ENCODE results near the gene USP2. TPM values are rescaled to one million over a fixed set of nuclear protein-coding genes. Genes with fewer than 3 reads are reported as not detected.

Gene USP2
- total RNA-seq, 1 donor from 2014 or later, result 0.11 TPM

DNA sequence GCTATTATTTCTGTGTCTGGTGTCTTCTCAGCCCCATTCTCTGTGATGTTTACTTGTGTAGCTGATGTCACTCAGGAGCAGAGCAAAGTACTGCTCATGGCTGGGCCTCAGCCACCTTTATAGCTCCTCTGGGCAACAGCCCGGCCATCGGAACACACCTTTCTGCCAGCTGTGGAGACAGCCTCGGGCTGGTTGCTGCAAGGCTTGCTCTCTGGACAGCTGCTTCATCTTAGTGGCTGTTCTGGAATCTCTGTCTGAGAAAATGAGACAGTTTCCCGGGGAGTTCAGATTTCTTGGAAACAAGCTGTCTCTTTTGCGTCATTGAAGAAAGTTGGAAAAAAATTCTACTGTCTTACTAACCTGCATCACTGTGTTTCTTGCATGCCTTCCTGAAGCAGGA lies 21.5 kb upstream of the USP2 start:
- DNase-seq (ENCODE audit: extremely low spot score, unreplicated experiment), result peak; percentile 62
- H3K27ac Mint-ChIP-seq (ENCODE audit: unreplicated experiment), result no peak overlapping the region
- peaks cover 48% of the 10 kb centered on the region for H3K27me3 Mint-ChIP-seq (ENCODE audit: unreplicated experiment)

DNA sequence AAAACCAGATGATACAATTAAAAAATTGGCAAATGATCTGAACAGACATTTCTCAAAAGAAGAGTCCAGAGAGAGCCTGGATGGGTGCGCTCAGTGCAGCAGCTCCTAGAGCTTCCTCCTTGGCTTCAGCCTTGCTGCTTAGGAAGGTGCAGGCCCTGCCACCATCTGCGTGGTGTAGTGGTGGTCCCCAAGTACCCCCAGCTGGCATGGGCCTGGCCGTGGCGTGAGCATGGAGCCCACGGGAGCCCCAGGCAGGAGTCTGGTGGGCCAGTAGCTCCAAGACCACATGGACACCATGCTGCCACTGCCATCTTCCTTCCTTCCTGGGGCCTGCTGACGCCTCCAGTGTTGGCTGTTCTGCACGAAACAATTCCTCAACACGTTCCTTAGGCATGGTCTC lies 21.0 kb upstream of the USP2 start:
- TF ChIP-seq, protein P1, sequence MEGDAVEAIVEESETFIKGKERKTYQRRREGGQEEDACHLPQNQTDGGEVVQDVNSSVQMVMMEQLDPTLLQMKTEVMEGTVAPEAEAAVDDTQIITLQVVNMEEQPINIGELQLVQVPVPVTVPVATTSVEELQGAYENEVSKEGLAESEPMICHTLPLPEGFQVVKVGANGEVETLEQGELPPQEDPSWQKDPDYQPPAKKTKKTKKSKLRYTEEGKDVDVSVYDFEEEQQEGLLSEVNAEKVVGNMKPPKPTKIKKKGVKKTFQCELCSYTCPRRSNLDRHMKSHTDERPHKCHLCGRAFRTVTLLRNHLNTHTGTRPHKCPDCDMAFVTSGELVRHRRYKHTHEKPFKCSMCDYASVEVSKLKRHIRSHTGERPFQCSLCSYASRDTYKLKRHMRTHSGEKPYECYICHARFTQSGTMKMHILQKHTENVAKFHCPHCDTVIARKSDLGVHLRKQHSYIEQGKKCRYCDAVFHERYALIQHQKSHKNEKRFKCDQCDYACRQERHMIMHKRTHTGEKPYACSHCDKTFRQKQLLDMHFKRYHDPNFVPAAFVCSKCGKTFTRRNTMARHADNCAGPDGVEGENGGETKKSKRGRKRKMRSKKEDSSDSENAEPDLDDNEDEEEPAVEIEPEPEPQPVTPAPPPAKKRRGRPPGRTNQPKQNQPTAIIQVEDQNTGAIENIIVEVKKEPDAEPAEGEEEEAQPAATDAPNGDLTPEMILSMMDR (IDR thresholded peaks at IDR 0.05), result no peak
- no peaks in the 10 kb centered on the region for H3K36me3 Mint-ChIP-seq (ENCODE audit: unreplicated experiment)
- H3K27ac Mint-ChIP-seq (ENCODE audit: unreplicated experiment), result no peak overlapping the region
- DNase-seq (ENCODE audit: extremely low spot score, unreplicated experiment), result peak; percentile 68
- H3K9me3 Mint-ChIP-seq (ENCODE audit: unreplicated experiment), result peaks cover 37% of the 10 kb centered on the region
- peaks cover 3% of the 10 kb centered on the region for H3K4me1 Mint-ChIP-seq (ENCODE audit: unreplicated experiment)
- H3K27me3 Mint-ChIP-seq (ENCODE audit: unreplicated experiment), result peaks cover 52% of the 10 kb centered on the region
- H3K4me3 Mint-ChIP-seq (ENCODE audit: unreplicated experiment), result no peak overlapping the region

More for the DNA sequence above, 21.5 kb upstream of the USP2 start:
- Mint-ChIP-seq H3K4me3 (ENCODE audit: unreplicated experiment) (no peak overlapping the region), H3K4me1 (ENCODE audit: unreplicated experiment) (peaks cover 3% of the 10 kb centered on the region), H3K9me3 (ENCODE audit: unreplicated experiment) (peaks cover 32% of the 10 kb centered on the region), H3K36me3 (ENCODE audit: unreplicated experiment) (no peaks in the 10 kb centered on the region)
- TF ChIP-seq, protein P1 (IDR thresholded peaks at IDR 0.05), result no peak

DNA sequence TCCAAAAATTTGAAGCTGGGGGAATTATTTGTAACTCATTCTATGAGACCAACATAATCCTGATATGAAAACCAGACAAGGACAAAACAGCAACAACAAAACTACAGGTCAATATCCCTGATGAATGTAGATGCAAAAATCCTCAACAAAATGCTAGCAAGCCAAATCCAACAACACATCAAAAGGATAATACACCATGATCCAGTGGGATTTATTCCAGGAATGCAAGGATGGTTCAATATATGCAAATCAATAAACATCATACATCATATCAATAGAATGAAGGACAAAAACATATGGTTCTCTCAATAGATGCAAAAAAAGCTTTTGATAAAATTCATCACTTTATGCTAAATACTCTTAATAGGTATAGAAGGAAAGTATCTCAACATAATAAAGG lies 19.4 kb upstream of the USP2 start:
- DNase-seq (ENCODE audit: extremely low spot score, unreplicated experiment), result no peak
- Mint-ChIP-seq H3K27me3 (ENCODE audit: unreplicated experiment) (peaks cover 55% of the 10 kb centered on the region), H3K27ac (ENCODE audit: unreplicated experiment) (no peak overlapping the region), H3K4me3 (ENCODE audit: unreplicated experiment) (no peak overlapping the region), H3K4me1 (ENCODE audit: unreplicated experiment) (peaks cover 3% of the 10 kb centered on the region), H3K9me3 (ENCODE audit: unreplicated experiment) (peaks cover 37% of the 10 kb centered on the region), H3K36me3 (ENCODE audit: unreplicated experiment) (no peaks in the 10 kb centered on the region)
- TF ChIP-seq, protein P1 (IDR thresholded peaks at IDR 0.05), result no peak

DNA sequence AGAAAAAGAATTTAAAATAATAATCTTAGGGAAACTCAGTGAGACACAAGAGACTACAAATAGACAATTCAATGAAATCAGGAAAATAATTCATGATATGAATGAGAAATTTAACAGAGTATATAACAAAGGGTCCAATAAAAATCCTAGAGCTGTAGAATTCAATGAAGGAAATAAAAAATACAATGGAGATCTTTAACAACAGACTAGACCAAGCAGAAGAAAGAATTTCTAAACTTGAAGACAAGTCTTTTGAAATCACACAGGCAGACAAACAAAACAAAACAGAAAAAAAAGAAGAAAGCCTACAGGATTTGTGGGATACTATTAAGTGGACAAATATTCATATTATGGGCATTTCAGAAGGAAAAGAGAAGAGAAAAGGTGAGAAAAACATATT lies 16.2 kb upstream of the USP2 start:
- peaks cover 37% of the 10 kb centered on the region for H3K9me3 Mint-ChIP-seq (ENCODE audit: unreplicated experiment)
- no peaks in the 10 kb centered on the region for H3K4me1 Mint-ChIP-seq (ENCODE audit: unreplicated experiment)
- no peaks in the 10 kb centered on the region for H3K36me3 Mint-ChIP-seq (ENCODE audit: unreplicated experiment)
- no peak overlapping the region for H3K27ac Mint-ChIP-seq (ENCODE audit: unreplicated experiment)
- H3K27me3 Mint-ChIP-seq (ENCODE audit: unreplicated experiment), result peaks cover 62% of the 10 kb centered on the region
- DNase-seq (ENCODE audit: extremely low spot score, unreplicated experiment), result no peak
- H3K4me3 Mint-ChIP-seq (ENCODE audit: unreplicated experiment), result no peak overlapping the region
- TF ChIP-seq, protein P1 (IDR thresholded peaks at IDR 0.05), result no peak

DNA sequence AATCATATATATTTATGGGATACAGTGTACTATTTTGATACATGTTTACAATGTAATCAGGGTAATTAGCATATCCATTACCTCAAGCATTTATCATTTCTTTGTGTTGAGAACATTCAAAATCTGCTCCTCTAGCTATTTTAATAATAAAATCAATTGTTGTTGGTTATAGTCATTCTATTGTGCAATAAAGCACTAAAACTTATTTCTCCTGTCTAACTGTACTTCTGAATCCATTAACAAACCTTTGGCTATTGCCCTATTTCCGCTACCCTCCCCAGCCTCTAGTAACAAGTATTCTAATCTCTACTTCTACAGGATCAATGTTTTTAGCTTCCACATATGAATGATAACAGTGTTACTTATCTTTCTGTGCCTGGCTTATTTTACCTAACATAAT lies 15.3 kb upstream of the USP2 start:
- no peaks in the 10 kb centered on the region for H3K4me1 Mint-ChIP-seq (ENCODE audit: unreplicated experiment)
- peaks cover 37% of the 10 kb centered on the region for H3K9me3 Mint-ChIP-seq (ENCODE audit: unreplicated experiment)
- H3K27me3 Mint-ChIP-seq (ENCODE audit: unreplicated experiment), result peaks cover 63% of the 10 kb centered on the region
- DNase-seq (ENCODE audit: extremely low spot score, unreplicated experiment), result no peak
- no peak overlapping the region for H3K27ac Mint-ChIP-seq (ENCODE audit: unreplicated experiment)
- TF ChIP-seq, protein P1 (IDR thresholded peaks at IDR 0.05), result no peak
- H3K4me3 Mint-ChIP-seq (ENCODE audit: unreplicated experiment), result no peak overlapping the region
- H3K36me3 Mint-ChIP-seq (ENCODE audit: unreplicated experiment), result no peaks in the 10 kb centered on the region
